ENCODE results near the gene CZIB. TPM values are rescaled to one million over a fixed set of nuclear protein-coding genes. Genes with fewer than 3 reads are reported as not detected.

The CZIB gene
- polyA plus RNA-seq, 1 donor from 2014 or later: 103 TPM

DNA sequence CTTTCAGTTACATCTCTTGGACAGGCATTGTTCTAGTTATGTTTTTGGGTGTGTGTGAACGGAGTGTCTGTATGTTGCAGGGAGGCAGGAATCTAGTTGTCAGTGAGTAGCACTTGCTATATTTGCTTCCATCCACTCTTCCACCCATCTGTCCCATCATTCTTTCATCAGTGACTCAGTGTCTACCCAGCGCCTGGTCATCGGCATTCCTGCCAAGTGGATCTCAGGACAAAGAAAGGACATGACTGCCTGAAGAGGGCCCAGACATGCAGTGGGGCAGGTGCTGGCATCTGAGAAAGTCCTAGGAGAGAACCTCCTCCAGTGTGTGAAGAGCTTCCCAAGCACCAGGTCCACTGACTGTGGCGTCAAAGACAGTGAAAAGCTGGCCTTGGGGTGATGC, 45.1 kb upstream of the CZIB start:
- no peaks in the 10 kb centered on the region for H3K9me2 ChIP-seq (ENCODE audit: insufficient read depth, low read length)
- H4K20me1 ChIP-seq (ENCODE audit: insufficient read depth): no peaks in the 10 kb centered on the region
- H3K9me3 ChIP-seq (ENCODE audit: low read length): no peaks in the 10 kb centered on the region
- no peak overlapping the region for H3K9ac ChIP-seq (ENCODE audit: low read length)
- no peaks in the 10 kb centered on the region for H3F3A ChIP-seq (ENCODE audit: insufficient read depth, low read length, poor library complexity, severe bottlenecking)
- H3K4me2 ChIP-seq (ENCODE audit: low read length): no peak overlapping the region
- no peaks in the 10 kb centered on the region for H3K27me3 ChIP-seq (ENCODE audit: insufficient read depth, low read depth, low read length)
- H3K79me2 ChIP-seq (replicated peaks; ENCODE audit: insufficient read depth, low read length): no peaks in the 10 kb centered on the region
- H2AFZ ChIP-seq (ENCODE audit: low read depth, low read length): no peak overlapping the region
- H3K27ac ChIP-seq (ENCODE audit: low read length): no peak overlapping the region
- TF ChIP-seq MXI1 (conservative IDR thresholded peaks at IDR 0.05; ENCODE audit: poor library complexity, severe bottlenecking) (no peak), SMC3 (conservative IDR thresholded peaks at IDR 0.05; ENCODE audit: poor library complexity) (no peak), EZH2 (IDR thresholded peaks at IDR 0.05; ENCODE audit: borderline replicate concordance, insufficient read depth, low read length, poor library complexity, severe bottlenecking) (no peak), EP300 (conservative IDR thresholded peaks at IDR 0.05; ENCODE audit: poor library complexity, severe bottlenecking) (no peak), TAF1 (IDR thresholded peaks at IDR 0.05; ENCODE audit: low read depth) (no peak), POLR2AphosphoS5 (IDR thresholded peaks at IDR 0.05) (no peak), RAD21 (conservative IDR thresholded peaks at IDR 0.05) (no peak)
- TF ChIP-seq, protein P1, sequence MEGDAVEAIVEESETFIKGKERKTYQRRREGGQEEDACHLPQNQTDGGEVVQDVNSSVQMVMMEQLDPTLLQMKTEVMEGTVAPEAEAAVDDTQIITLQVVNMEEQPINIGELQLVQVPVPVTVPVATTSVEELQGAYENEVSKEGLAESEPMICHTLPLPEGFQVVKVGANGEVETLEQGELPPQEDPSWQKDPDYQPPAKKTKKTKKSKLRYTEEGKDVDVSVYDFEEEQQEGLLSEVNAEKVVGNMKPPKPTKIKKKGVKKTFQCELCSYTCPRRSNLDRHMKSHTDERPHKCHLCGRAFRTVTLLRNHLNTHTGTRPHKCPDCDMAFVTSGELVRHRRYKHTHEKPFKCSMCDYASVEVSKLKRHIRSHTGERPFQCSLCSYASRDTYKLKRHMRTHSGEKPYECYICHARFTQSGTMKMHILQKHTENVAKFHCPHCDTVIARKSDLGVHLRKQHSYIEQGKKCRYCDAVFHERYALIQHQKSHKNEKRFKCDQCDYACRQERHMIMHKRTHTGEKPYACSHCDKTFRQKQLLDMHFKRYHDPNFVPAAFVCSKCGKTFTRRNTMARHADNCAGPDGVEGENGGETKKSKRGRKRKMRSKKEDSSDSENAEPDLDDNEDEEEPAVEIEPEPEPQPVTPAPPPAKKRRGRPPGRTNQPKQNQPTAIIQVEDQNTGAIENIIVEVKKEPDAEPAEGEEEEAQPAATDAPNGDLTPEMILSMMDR (IDR thresholded peaks at IDR 0.05; ENCODE audit: poor library complexity, severe bottlenecking): no peak
- TF ChIP-seq, protein P2, sequence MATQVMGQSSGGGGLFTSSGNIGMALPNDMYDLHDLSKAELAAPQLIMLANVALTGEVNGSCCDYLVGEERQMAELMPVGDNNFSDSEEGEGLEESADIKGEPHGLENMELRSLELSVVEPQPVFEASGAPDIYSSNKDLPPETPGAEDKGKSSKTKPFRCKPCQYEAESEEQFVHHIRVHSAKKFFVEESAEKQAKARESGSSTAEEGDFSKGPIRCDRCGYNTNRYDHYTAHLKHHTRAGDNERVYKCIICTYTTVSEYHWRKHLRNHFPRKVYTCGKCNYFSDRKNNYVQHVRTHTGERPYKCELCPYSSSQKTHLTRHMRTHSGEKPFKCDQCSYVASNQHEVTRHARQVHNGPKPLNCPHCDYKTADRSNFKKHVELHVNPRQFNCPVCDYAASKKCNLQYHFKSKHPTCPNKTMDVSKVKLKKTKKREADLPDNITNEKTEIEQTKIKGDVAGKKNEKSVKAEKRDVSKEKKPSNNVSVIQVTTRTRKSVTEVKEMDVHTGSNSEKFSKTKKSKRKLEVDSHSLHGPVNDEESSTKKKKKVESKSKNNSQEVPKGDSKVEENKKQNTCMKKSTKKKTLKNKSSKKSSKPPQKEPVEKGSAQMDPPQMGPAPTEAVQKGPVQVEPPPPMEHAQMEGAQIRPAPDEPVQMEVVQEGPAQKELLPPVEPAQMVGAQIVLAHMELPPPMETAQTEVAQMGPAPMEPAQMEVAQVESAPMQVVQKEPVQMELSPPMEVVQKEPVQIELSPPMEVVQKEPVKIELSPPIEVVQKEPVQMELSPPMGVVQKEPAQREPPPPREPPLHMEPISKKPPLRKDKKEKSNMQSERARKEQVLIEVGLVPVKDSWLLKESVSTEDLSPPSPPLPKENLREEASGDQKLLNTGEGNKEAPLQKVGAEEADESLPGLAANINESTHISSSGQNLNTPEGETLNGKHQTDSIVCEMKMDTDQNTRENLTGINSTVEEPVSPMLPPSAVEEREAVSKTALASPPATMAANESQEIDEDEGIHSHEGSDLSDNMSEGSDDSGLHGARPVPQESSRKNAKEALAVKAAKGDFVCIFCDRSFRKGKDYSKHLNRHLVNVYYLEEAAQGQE (IDR thresholded peaks at IDR 0.05; ENCODE audit: borderline replicate concordance): no peak
- H3K36me3 ChIP-seq (ENCODE audit: insufficient read depth, low read length): peaks cover 7% of the 10 kb centered on the region
- no peak overlapping the region for H3K4me3 ChIP-seq (ENCODE audit: low read length)

DNA sequence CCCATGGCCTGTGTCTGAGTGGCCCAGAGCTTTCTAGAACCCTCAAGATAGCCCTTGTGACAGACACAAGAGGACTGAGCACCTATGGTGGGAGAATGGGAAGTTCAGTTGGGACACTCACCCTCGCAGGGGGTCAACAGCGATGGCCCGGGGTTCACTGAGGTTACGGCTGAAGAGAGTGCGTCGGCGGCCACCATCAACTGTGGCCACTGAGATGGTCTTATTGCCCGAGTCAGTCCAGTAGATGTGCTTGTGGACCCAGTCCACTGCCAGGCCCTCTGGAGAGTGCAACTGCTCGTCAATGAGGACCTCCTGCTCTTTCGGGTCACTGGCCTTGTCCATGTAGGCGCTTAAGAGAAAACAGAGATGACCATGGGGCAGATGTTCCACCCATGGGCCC, 43.6 kb upstream of the CZIB start:
- no peak overlapping the region for H3K27ac ChIP-seq (ENCODE audit: low read length)
- no peak overlapping the region for H2AFZ ChIP-seq (ENCODE audit: low read depth, low read length)
- H3K4me2 ChIP-seq (ENCODE audit: low read length): no peak overlapping the region
- no peak overlapping the region for H3K9ac ChIP-seq (ENCODE audit: low read length)
- no peaks in the 10 kb centered on the region for H3K9me2 ChIP-seq (ENCODE audit: insufficient read depth, low read length)
- no peaks in the 10 kb centered on the region for H3K27me3 ChIP-seq (ENCODE audit: insufficient read depth, low read depth, low read length)
- no peaks in the 10 kb centered on the region for H3K79me2 ChIP-seq (replicated peaks; ENCODE audit: insufficient read depth, low read length)
- peaks cover 7% of the 10 kb centered on the region for H3K36me3 ChIP-seq (ENCODE audit: insufficient read depth, low read length)
- no peak overlapping the region for H3K4me3 ChIP-seq (ENCODE audit: low read length)
- no peaks in the 10 kb centered on the region for H3K9me3 ChIP-seq (ENCODE audit: low read length)
- no peaks in the 10 kb centered on the region for H4K20me1 ChIP-seq (ENCODE audit: insufficient read depth)
- TF ChIP-seq SMC3 (conservative IDR thresholded peaks at IDR 0.05; ENCODE audit: poor library complexity): no peak
- TF ChIP-seq TAF1 (IDR thresholded peaks at IDR 0.05; ENCODE audit: low read depth): no peak
- no peak for TF ChIP-seq EZH2 (IDR thresholded peaks at IDR 0.05; ENCODE audit: borderline replicate concordance, insufficient read depth, low read length, poor library complexity, severe bottlenecking)
- no peak for TF ChIP-seq POLR2AphosphoS5 (IDR thresholded peaks at IDR 0.05)
- TF ChIP-seq MXI1 (conservative IDR thresholded peaks at IDR 0.05; ENCODE audit: poor library complexity, severe bottlenecking): no peak
- TF ChIP-seq, protein P1 (IDR thresholded peaks at IDR 0.05; ENCODE audit: poor library complexity, severe bottlenecking): no peak
- TF ChIP-seq EP300 (conservative IDR thresholded peaks at IDR 0.05; ENCODE audit: poor library complexity, severe bottlenecking): no peak
- TF ChIP-seq, protein P2 (IDR thresholded peaks at IDR 0.05; ENCODE audit: borderline replicate concordance): no peak
- no peaks in the 10 kb centered on the region for H3F3A ChIP-seq (ENCODE audit: insufficient read depth, low read length, poor library complexity, severe bottlenecking)
